A549 (cell line): ENCODE measurements around the gene INTS15. TPM values are rescaled to one million over a fixed set of nuclear protein-coding genes. Genes with fewer than 3 reads are reported as not detected.

Experiments used
- ATAC-seq, 2 experiments: fragments of 200-7000 bp in 1 of 2; fragments of >200 bp in 1 of 2; cut with Nextera tagmentation in 1 of 2; cut with Tn5 transposase in 1 of 2; 3 replicates each; pipeline versions ENCODE4 v1.8.0 to v1.9.1; 2018 to 2020; ENCODE audit warnings: mild to moderate bottlenecking in 1 of 2, moderate library complexity in 1 of 2
- CTCF ChIA-PET: fragments of 300-600 bp; sonication (Branson Sonifier 250); formaldehyde crosslinking; extraction: SDS; loops from one replicate; lab custom pipeline; 2021; ENCODE audit warnings: antibody characterized with exemption, inconsistent platforms; lab: Yijun Ruan, JAX
- POLR2A ChIA-PET: fragments of 350-600 bp; formaldehyde crosslinking; extraction: SDS; loops from one replicate; lab custom pipeline; 2021; ENCODE audit warnings: antibody characterized with exemption, inconsistent platforms; lab: Yijun Ruan, JAX
- DNase-seq, 2 experiments: peaks; one replicate each; pipeline versions ENCODE4 v3.0.0 to v3.0.0-alpha.2; 2011 to 2016; ENCODE audit warnings: low read depth in 1 of 2, low spot score in 1 of 2
- FAIRE-seq: peaks from 2 replicates; lab custom pipeline; 2011; peaks lifted over from hg19 to GRCh38; lab: Jason Lieb, UNC
- H3K27ac ChIP-seq, 2 experiments: fragments of >200 bp; sonication (Bioruptor Twin); formaldehyde crosslinking; 3 replicates each; pipeline ENCODE4 v1.5.1; 2016 to 2017
- H3K4me1 ChIP-seq: fragments of >200 bp; sonication (Bioruptor Twin); formaldehyde crosslinking; 3 replicates; pipeline ENCODE4 v1.6.1; 2016
- H3K4me2 ChIP-seq: fragments of >200 bp; sonication (Bioruptor Twin); formaldehyde crosslinking; 3 replicates; pipeline ENCODE4 v1.6.1; 2016
- H3K4me3 ChIP-seq: fragments of >200 bp; sonication (Bioruptor Twin); formaldehyde crosslinking; 3 replicates; pipeline ENCODE4 v1.5.1; 2016
- H3K9me3 ChIP-seq: fragments of >200 bp; sonication (Bioruptor Twin); formaldehyde crosslinking; 3 replicates; pipeline ENCODE4 v1.6.1; 2016
- CBX8 ChIP-seq: fragments of 200-600 bp; sonication (generic); IDR thresholded peaks from 2 replicates; pipeline ENCODE4 v1.6.1; 2016
- CHD2 ChIP-seq: fragments of 150-350 bp; IDR thresholded peaks from 2 replicates; pipeline ENCODE4 v1.6.1; 2014; ENCODE audit warnings: low read length; ENCODE audit not compliant: partially characterized antibody
- CHD4 ChIP-seq: fragments of 200-600 bp; sonication (generic); IDR thresholded peaks from 2 replicates; pipeline ENCODE4 v1.6.1; 2016; ENCODE audit warnings: antibody characterized with exemption, mild to moderate bottlenecking, borderline replicate concordance
- E2F6 ChIP-seq: IDR thresholded peaks from 2 replicates; pipeline ENCODE4 v1.6.1; 2012; ENCODE audit warnings: low read depth, borderline replicate concordance
- EHF ChIP-seq: fragments of 250-450 bp; sonication (Bioruptor Pico); IDR thresholded peaks from 2 replicates; pipeline ENCODE4 v1.5.0; 2020; ENCODE audit warnings: mild to moderate bottlenecking
- ELK1 ChIP-seq: fragments of 150-350 bp; IDR thresholded peaks from 2 replicates; pipeline ENCODE4 v1.6.1; 2014; ENCODE audit warnings: low read depth, mild to moderate bottlenecking, low read length
- FOSB ChIP-seq: fragments of 250-450 bp; sonication (Bioruptor Pico); IDR thresholded peaks from 2 replicates; pipeline ENCODE4 v1.5.0; 2020; ENCODE audit warnings: mild to moderate bottlenecking, moderate library complexity
- FOSL2 ChIP-seq, 2 experiments: fragments of 450-650 bp in 1 of 2; fragments of >200 bp in 1 of 2; sonication (Bioruptor Twin) in 1 of 2; formaldehyde crosslinking; IDR thresholded peaks; 2 replicates each; pipeline versions ENCODE4 v1.5.0 to v1.6.1; 2016 to 2020; ENCODE audit warnings: mild to moderate bottlenecking in 1 of 2, moderate library complexity in 1 of 2
- FOXS1 ChIP-seq: fragments of 250-450 bp; sonication (Bioruptor Pico); IDR thresholded peaks from 2 replicates; pipeline ENCODE4 v1.5.0; 2020; ENCODE audit warnings: mild to moderate bottlenecking, moderate library complexity
- GATA3 ChIP-seq: IDR thresholded peaks from 2 replicates; pipeline ENCODE4 v1.6.1; 2012; ENCODE audit warnings: borderline replicate concordance
- HMGXB4 ChIP-seq: fragments of 250-450 bp; sonication (Bioruptor Pico); IDR thresholded peaks from 2 replicates; pipeline ENCODE4 v1.5.0; 2021; ENCODE audit warnings: mild to moderate bottlenecking, moderate library complexity, borderline replicate concordance
- JUN ChIP-seq, 2 experiments: fragments of >200 bp; sonication (Bioruptor Twin); formaldehyde crosslinking; IDR thresholded peaks; 2 replicates in 1 of 2; 3 replicates in 1 of 2; pipeline ENCODE4 v1.6.1; 2016 to 2017
- KDM1A ChIP-seq: fragments of 200-600 bp; sonication (generic); IDR thresholded peaks from 2 replicates; pipeline ENCODE4 v1.6.1; 2016; ENCODE audit warnings: low read depth, mild to moderate bottlenecking
- NFE2L2 ChIP-seq: fragments of 150-350 bp; conservative IDR thresholded peaks from 2 replicates; pipeline ENCODE4 v1.6.1; 2014; ENCODE audit warnings: low read length
- PHF8 ChIP-seq: fragments of 200-600 bp; sonication (generic); IDR thresholded peaks from 2 replicates; pipeline ENCODE4 v1.6.1; 2016; ENCODE audit warnings: low read depth, mild to moderate bottlenecking, antibody characterized with exemption, moderate library complexity, borderline replicate concordance
- RCOR1 ChIP-seq: fragments of 150-350 bp; IDR thresholded peaks from 2 replicates; pipeline ENCODE4 v1.6.1; 2014; ENCODE audit warnings: antibody characterized with exemption, low read length, low read depth
- RFX5 ChIP-seq: fragments of 450-650 bp; IDR thresholded peaks from 2 replicates; pipeline ENCODE4 v1.7.1; 2014; ENCODE audit warnings: antibody characterized with exemption, mild to moderate bottlenecking, moderate library complexity
- RNF2 ChIP-seq: fragments of 200-600 bp; sonication (generic); IDR thresholded peaks from 2 replicates; pipeline ENCODE4 v1.6.1; 2016; ENCODE audit warnings: low read depth, mild to moderate bottlenecking, antibody characterized with exemption, moderate library complexity, borderline replicate concordance
- SREBF2 ChIP-seq: fragments of 450-650 bp; IDR thresholded peaks from 2 replicates; pipeline ENCODE4 v1.6.1; 2014; ENCODE audit warnings: mild to moderate bottlenecking, moderate library complexity
- TFCP2L1 ChIP-seq: fragments of 250-450 bp; sonication (Bioruptor Pico); IDR thresholded peaks from 2 replicates; pipeline ENCODE4 v1.5.0; 2021; ENCODE audit warnings: mild to moderate bottlenecking
- TP53 ChIP-seq: fragments of 250-450 bp; sonication (Bioruptor Pico); IDR thresholded peaks from 2 replicates; pipeline ENCODE4 v1.5.0; 2021; ENCODE audit warnings: mild to moderate bottlenecking, moderate library complexity
- ZSCAN20 ChIP-seq: fragments of 250-450 bp; sonication (Bioruptor Pico); IDR thresholded peaks from 2 replicates; pipeline ENCODE4 v1.8.0; 2022; ENCODE audit warnings: mild to moderate bottlenecking, moderate library complexity
- WGBS: methylation state at CpG from one replicate; pipeline ENCODE4 v1.1.6; 2017; ENCODE audit errors: missing lambda C conversion rate; 5-methylcytosine and 5-hydroxymethylcytosine counted together
- polyA plus RNA-seq, 4 experiments: library from polyadenylated mRNA; depleted of rRNA in 3 of 4; stranded (reverse); fragments of >200 nt; fragmentation: RNase III in 1 of 4; extraction: RNeasy Plus Mini Kit Qiagen cat#74134 plus additional on column Dnase treatment in 1 of 4; gene quantifications; 2 replicates in 3 of 4; 3 replicates in 1 of 4; pipeline ENCODE4 v1.2.3, GENCODE V29; 2011 to 2017

INTS15 gene
- polyA plus RNA-seq, 2 of the 4 experiments (the other 2 are of a cell fraction): 14.7 to 23.4 TPM

DNA sequence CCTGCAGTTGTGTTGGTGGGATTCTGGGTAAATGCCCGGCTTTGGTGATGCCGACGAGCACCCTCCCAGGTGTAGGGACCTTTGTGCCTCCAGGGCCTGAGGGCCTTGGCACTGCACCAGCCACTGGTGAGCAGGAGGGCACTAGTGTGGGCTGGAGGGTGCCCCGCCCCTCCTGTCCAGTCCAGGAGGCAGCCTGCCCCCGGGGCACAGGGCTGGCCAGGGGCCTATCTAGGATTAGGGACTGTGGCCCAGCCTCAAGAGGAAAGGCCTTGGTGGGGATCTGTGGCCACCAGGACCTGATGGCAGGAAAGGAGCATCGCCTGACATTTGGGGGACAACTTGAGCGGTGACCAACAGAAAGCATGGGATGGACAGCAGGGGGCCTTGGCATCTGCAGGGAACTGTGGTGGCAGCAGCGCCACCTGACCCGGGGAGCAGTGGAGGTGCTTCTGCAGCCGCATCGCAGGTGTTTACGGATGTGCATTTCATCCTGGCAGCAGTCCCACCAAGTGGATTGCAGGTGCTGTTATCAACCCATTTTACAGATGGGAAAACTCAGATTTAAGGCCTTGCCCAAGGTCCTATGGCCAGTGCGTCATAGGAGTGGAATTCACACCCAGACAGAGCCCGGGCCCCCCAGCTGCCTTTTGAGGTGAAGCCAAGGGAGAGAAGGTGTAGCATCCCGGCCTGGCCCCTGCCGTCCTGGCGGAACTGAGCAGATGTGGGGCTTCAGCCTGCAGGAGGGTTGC, 58.4 kb downstream of the INTS15 start:
- 93% methylated on average over 9 of the region's 17 CpGs for WGBS
- H3K4me3 ChIP-seq: no peak overlapping the region
- peaks cover 18% of the 10 kb centered on the region; the same call in 2 of the 3 replicates for H3K9me3 ChIP-seq
- no peak overlapping the region for H3K27ac ChIP-seq
- FAIRE-seq (no peak), DNase-seq (no peak), ATAC-seq (no peak)
- no peak overlapping the region for H3K4me2 ChIP-seq
- ChIA-PET CTCF (interaction anchor here (0.5 to 1.5 kb wide), 2 partner anchors 47 to 59 kb away, joined by 5 to 6 read pairs; partner anchors contain the start of gene INTS15), POLR2A (no interaction called here)
- TF ChIP-seq CHD2: no peak
- no peak for TF ChIP-seq CBX8
- TF ChIP-seq RNF2: no peak
- TF ChIP-seq HMGXB4: no peak
- no peak for TF ChIP-seq EHF
- no peak for TF ChIP-seq ELK1
- TF ChIP-seq GATA3: no peak
- no peak for TF ChIP-seq FOXS1 (CRISPR knock-in tag)
- no peak for TF ChIP-seq PHF8
- no peak for TF ChIP-seq RFX5
- no peak for TF ChIP-seq SREBF2
- TF ChIP-seq FOSL2 (IDR thresholded peaks at IDR 0.05): no peak
- TF ChIP-seq FOSL2 (CRISPR knock-in tag; IDR thresholded peaks at IDR 0.05): no peak
- no peak for TF ChIP-seq KDM1A
- TF ChIP-seq TFCP2L1 (CRISPR knock-in tag): no peak
- TF ChIP-seq NFE2L2: no peak
- no peaks in the 10 kb centered on the region for H3K4me1 ChIP-seq

- POLR2A ChIA-PET: no interaction called here
- no peak overlapping the region for H3K4me2 ChIP-seq
- DNase-seq (no peak), ATAC-seq (no peak), FAIRE-seq (no peak)
- WGBS: 94% methylated on average over 5 of the region's 5 CpGs
- TF ChIP-seq HMGXB4 (no peak), E2F6 (no peak), RCOR1 (no peak), TP53 (CRISPR knock-in tag) (no peak), CHD4 (no peak), FOSB (CRISPR knock-in tag) (no peak), EHF (no peak), PHF8 (no peak), SREBF2 (no peak), ZSCAN20 (CRISPR knock-in tag) (no peak), JUN (IDR thresholded peaks at IDR 0.05) (no peak)
- no peak overlapping the region for H3K27ac ChIP-seq
- H3K9me3 ChIP-seq: peaks cover 20% of the 10 kb centered on the region; the same call in 2 of the 3 replicates
- no peaks in the 10 kb centered on the region for H3K4me1 ChIP-seq
- CTCF ChIA-PET: interaction anchor here (0.5 to 1.5 kb wide), 2 partner anchors 48 to 59 kb away, joined by 5 to 6 read pairs; partner anchors contain the start of gene INTS15
- H3K4me3 ChIP-seq: no peak overlapping the region
Measured at GRCh38 chr7:6648815-6649104, 58.9 kb downstream of the INTS15 start.
